Tibial nerve (tissue), 4 donors: ENCODE results near the gene DHDH.

Source experiments
- EP300 ChIP-seq, 2 donors: sonication (generic); formaldehyde crosslinking; IDR thresholded peaks; one replicate each; pipeline ENCODE4 v1.6.1; 2017; ENCODE audit warnings: antibody characterized with exemption in 2 of 2, mild to moderate bottlenecking in 1 of 2
- TF ChIP-seq, protein P1 (sequence below), 5 experiments: fragments of 200-600 bp in 3 of 5; fragments of 450-650 bp in 2 of 5; sonication (generic) in 3 of 5; IDR thresholded peaks; one replicate each; pipeline ENCODE4 v1.5.1; 2016 to 2019; ENCODE audit warnings: antibody characterized with exemption in 5 of 5, mild to moderate bottlenecking in 3 of 5, moderate library complexity in 2 of 5

- TF ChIP-seq, protein P1, sequence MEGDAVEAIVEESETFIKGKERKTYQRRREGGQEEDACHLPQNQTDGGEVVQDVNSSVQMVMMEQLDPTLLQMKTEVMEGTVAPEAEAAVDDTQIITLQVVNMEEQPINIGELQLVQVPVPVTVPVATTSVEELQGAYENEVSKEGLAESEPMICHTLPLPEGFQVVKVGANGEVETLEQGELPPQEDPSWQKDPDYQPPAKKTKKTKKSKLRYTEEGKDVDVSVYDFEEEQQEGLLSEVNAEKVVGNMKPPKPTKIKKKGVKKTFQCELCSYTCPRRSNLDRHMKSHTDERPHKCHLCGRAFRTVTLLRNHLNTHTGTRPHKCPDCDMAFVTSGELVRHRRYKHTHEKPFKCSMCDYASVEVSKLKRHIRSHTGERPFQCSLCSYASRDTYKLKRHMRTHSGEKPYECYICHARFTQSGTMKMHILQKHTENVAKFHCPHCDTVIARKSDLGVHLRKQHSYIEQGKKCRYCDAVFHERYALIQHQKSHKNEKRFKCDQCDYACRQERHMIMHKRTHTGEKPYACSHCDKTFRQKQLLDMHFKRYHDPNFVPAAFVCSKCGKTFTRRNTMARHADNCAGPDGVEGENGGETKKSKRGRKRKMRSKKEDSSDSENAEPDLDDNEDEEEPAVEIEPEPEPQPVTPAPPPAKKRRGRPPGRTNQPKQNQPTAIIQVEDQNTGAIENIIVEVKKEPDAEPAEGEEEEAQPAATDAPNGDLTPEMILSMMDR (IDR thresholded peaks at IDR 0.05): peak; percentile 21 to 58 (median 36)
- TF ChIP-seq EP300 (IDR thresholded peaks at IDR 0.05): peak; percentile 92 to 99
Observed at GRCh38 chr19:48899781-48900476, 33.6 kb upstream of the DHDH start, which contains the start of gene NUCB1.
